T1000 (cell line): ENCODE data around the gene NKIRAS1.
"Not testable (repeated sequence)": the region's sequence is repeated elsewhere in the genome, so short reads cannot be mapped to it uniquely, and the experiment has no call there.

Experiments
- DNase-seq: peaks from one replicate; lab custom pipeline; 2025; ENCODE audit warnings: mixed read lengths; lab: John Stamatoyannopoulos, UW

The NKIRAS1 gene

DNA sequence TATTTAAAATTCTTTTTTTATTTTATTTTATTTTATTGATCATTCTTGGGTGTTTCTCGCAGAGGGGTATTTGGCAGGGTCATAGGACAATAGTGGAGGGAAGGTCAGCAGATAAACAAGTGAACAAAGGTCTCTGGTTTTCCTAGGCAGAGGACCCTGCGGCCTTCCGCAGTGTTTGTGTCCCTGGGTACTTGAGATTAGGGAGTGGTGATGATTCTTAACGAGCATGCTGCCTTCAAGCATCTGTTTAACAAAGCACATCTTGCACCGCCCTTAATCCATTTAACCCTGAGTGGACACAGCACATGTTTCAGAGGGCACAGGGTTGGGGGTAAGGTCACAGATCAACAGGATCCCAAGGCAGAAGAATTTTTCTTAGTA lies 46.1 kb downstream of the NKIRAS1 start:
- DNase-seq, result not testable (repeated sequence)

- no peak for DNase-seq
Observed at GRCh38 chr3:23869977-23870662, 46.7 kb downstream of the NKIRAS1 start.

GRCh38 chr3:23867838-23868237 lies 49.0 kb downstream of the NKIRAS1 start:
- DNase-seq, result no peak

DNA sequence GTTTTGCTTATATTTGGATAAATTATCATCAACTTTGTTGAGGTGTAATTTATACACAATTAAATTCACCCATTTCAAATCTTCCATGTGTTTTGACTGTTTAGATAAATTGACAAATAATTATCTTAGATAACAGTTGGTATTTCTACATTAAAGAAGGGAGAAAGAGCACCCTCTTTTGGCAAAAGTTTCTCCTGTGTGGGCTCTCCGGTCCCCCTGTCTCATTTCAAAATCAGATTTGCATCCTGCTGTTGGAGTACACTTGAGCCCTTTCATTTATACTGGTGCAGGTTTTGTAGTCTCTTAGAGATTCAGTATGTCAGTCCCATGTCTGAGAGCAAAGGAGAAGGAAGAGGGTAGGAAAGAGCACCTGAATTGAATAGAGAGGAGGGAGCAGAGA lies 49.4 kb downstream of the NKIRAS1 start:
- no peak for DNase-seq

DNA sequence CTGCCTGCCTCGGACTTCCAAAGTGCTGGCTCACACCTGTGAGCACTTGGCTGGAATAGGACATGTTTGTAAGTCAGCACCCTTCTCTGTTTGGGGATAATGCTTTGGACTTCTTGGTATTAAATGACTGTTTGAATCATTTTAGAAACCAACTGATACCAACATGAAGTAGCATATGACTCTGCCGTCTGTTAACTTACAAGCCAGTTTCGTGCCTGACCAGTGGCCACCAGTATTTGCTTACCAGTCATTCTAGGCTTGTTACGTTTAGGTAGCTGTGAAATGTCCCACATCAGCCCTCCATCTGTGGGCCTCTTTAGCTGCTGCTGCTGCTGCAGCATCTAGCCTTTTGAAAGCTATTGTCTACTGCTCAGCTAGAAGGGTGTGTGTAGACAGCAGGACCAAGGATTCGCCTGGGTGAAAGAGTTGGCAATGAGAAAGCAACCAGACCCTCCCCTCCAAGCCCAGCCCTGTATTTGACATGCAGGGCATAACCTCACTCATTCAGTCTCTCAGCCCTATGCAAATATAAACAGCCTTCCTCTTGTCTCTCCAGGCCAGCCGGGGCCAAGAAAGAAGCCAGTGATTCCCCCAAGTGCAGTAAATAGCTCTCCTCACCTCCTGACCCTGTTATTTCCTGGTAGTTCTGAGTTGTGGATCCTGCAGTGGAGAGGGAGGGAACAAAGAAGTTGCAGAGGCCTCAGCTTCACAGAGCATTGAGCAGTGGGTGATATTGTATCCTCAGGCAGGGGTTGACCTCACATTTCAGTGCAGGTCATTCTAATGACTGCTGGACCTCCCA lies 51.0 kb downstream of the NKIRAS1 start:
- peak; percentile 37 for DNase-seq

- no peak for DNase-seq
Observed at GRCh38 chr3:23864931-23865330, 51.9 kb downstream of the NKIRAS1 start.

GRCh38 chr3:23863060-23863459 lies 53.7 kb downstream of the NKIRAS1 start:
- no peak for DNase-seq

GRCh38 chr3:23861689-23862088 lies 55.1 kb downstream of the NKIRAS1 start:
- DNase-seq, result no peak

- no peak for DNase-seq
Observed at GRCh38 chr3:23859839-23860382, 56.9 kb downstream of the NKIRAS1 start.

DNA sequence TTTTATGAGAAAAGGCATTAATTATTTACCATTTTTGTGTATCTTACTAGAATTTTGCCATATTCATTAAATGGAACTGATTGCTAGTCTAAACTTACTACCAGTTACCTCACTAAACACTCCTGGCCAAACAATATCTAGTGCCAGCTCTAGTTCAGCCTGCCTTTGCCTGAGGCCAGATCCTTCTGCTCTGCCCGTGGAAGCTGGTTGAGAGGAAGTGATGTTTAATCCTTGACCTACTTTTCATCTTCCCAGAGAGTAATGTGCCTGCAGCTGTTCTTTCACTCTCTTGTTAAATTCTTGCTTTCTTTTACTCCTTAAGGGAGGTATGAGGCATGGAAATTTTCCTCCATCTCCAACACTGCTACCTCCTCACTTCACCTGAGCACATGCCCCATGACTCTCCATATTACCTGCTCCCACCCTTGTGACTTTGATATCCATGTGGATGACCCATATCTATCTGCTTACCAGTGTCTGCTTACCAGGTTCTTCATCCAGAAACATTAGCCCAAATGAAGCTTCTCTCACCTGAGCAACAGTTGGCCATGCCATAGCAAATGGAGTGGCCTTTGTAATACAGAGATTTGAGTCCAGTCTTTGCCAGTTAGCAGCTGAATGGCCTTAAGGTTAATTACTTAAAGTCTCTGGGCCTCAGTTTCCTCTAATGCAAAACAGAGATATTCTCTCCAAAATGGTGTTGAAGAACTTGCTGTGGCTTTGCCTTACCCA lies 57.6 kb downstream of the NKIRAS1 start:
- peak; percentile 49 for DNase-seq

GRCh38 chr3:23856286-23856685 lies 60.5 kb downstream of the NKIRAS1 start:
- DNase-seq, result no peak

GRCh38 chr3:23849462-23849861 lies 67.3 kb downstream of the NKIRAS1 start:
- not testable (repeated sequence) for DNase-seq

- no peak for DNase-seq
Observed at GRCh38 chr3:23845326-23846216, 71.2 kb downstream of the NKIRAS1 start.

DNA sequence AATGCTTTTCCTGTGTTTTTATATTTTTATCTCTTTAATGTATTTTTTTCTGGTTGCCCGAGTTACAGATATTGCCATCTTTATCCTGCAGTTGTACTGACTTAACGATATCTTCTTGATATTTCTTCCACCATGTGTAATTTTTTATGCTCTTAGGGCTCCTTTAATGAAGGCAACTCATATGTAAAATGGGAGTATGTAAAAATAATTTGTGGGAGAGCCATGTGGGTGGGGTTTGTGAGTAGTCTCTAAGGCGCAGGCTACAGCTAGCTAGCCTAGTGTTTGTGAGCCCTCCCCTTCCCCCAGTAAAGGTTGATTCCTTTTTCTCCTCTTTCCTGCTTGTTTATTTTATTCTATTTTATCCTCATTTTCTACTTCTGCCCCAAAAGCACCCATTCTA lies 72.9 kb downstream of the NKIRAS1 start:
- no peak for DNase-seq
